CD14-positive monocyte (primary cell): ENCODE results near the gene IL18R1. TPM values are rescaled to one million over a fixed set of nuclear protein-coding genes. Genes with fewer than 3 reads are reported as not detected.

Source experiments
- DNase-seq, 3 donors: peaks; one replicate each; pipeline ENCODE4 v3.0.0-alpha.2; 2011 to 2022
- H2AFZ ChIP-seq: 2 replicates; pipeline ENCODE4 v1.6.0; 2012; ENCODE audit warnings: mild to moderate bottlenecking, low read depth, low read length, inconsistent platforms; ENCODE audit not compliant: insufficient read depth, poor library complexity, severe bottlenecking
- H3K27ac ChIP-seq, 2 donors: 1 replicate in 1 of 2; 2 replicates in 1 of 2; pipeline ENCODE4 v1.5.1; 2012 to 2013; ENCODE audit warnings: low read length in 2 of 2, control low read depth in 1 of 2, inconsistent platforms in 1 of 2, low read depth in 1 of 2, mild to moderate bottlenecking in 1 of 2
- H3K27me3 ChIP-seq, 2 donors: one replicate each; pipeline versions ENCODE4 v1.6.0 to v1.6.1; 2011 to 2013; ENCODE audit warnings: low read length in 2 of 2; ENCODE audit not compliant: control insufficient read depth in 2 of 2, insufficient read depth in 2 of 2
- H3K36me3 ChIP-seq, 2 donors: replicated peaks in 1 of 2; 1 replicate in 1 of 2; 2 replicates in 1 of 2; pipeline versions ENCODE4 v1.5.1 to v1.6.1; 2012 to 2013; ENCODE audit warnings: low read length in 2 of 2, control low read depth in 1 of 2, inconsistent platforms in 1 of 2, mild to moderate bottlenecking in 1 of 2; ENCODE audit not compliant: insufficient read depth in 2 of 2, control insufficient read depth in 1 of 2
- H3K4me1 ChIP-seq, 2 donors: 1 replicate in 1 of 2; 2 replicates in 1 of 2; pipeline versions ENCODE4 v1.5.1 to v1.6.1; 2012 to 2013; ENCODE audit warnings: low read length in 2 of 2, control low read depth in 1 of 2, inconsistent platforms in 1 of 2, mild to moderate bottlenecking in 1 of 2, moderate library complexity in 1 of 2; ENCODE audit not compliant: insufficient read depth in 2 of 2, control insufficient read depth in 1 of 2
- H3K4me2 ChIP-seq: replicated peaks from 2 replicates; pipeline ENCODE3; 2012; ENCODE audit warnings: low read length, moderate library complexity, mild to moderate bottlenecking; ENCODE audit not compliant: poor library complexity, severe bottlenecking; ENCODE audit errors: extremely low read depth
- H3K4me3 ChIP-seq, 3 experiments: fragments of 200-600 bp in 1 of 3; sonication (generic) in 1 of 3; replicated peaks in 1 of 3; 1 replicate in 2 of 3; 2 replicates in 1 of 3; pipeline ENCODE4 v1.5.1; 2011 to 2013; ENCODE audit warnings: low read length in 3 of 3, mild to moderate bottlenecking in 3 of 3, control low read depth in 2 of 3, low read depth in 2 of 3, inconsistent platforms in 1 of 3, moderate library complexity in 1 of 3
- H3K79me2 ChIP-seq: 2 replicates; pipeline ENCODE4 v1.6.0; 2012; ENCODE audit warnings: mild to moderate bottlenecking, control low read depth, inconsistent platforms, low read length, moderate library complexity; ENCODE audit not compliant: insufficient read depth
- H3K9ac ChIP-seq: 2 replicates; pipeline ENCODE4 v1.6.0; 2017; ENCODE audit warnings: low read length, mild to moderate bottlenecking; ENCODE audit not compliant: insufficient read depth, poor library complexity, severe bottlenecking
- H3K9me3 ChIP-seq, 2 donors: replicated peaks in 1 of 2; 1 replicate in 1 of 2; 2 replicates in 1 of 2; pipeline versions ENCODE4 v1.5.1 to v1.6.1; 2012 to 2013; ENCODE audit warnings: low read length in 2 of 2, control low read depth in 1 of 2; ENCODE audit not compliant: control insufficient read depth in 1 of 2, insufficient read depth in 1 of 2
- H4K20me1 ChIP-seq: 2 replicates; pipeline ENCODE4 v1.6.0; 2012; ENCODE audit warnings: mild to moderate bottlenecking, low read length, control low read depth, moderate library complexity; ENCODE audit not compliant: insufficient read depth
- H3K27ac Mint-ChIP-seq, 7 donors: one replicate each; pipeline ENCODE4 v1.8.0; 2020; ENCODE audit warnings: mild to moderate bottlenecking in 7 of 7, mixed read lengths in 7 of 7, moderate library complexity in 6 of 7, inconsistent platforms in 2 of 7
- H3K27me3 Mint-ChIP-seq, 3 donors: one replicate each; pipeline ENCODE4 v1.8.0; 2021 to 2022; ENCODE audit warnings: low read depth in 3 of 3, mild to moderate bottlenecking in 3 of 3, mixed read lengths in 3 of 3, moderate library complexity in 3 of 3, inconsistent platforms in 1 of 3
- H3K36me3 Mint-ChIP-seq, 2 donors: one replicate each; pipeline ENCODE4 v1.8.0; 2020; ENCODE audit warnings: mixed read lengths in 2 of 2, inconsistent platforms in 1 of 2, mild to moderate bottlenecking in 1 of 2
- H3K4me1 Mint-ChIP-seq: one replicate; pipeline ENCODE4 v1.8.0; 2020; ENCODE audit warnings: mild to moderate bottlenecking, mixed read lengths
- H3K4me3 Mint-ChIP-seq, 2 donors: one replicate each; pipeline ENCODE4 v1.8.0; 2020; ENCODE audit warnings: mild to moderate bottlenecking in 2 of 2, mixed read lengths in 2 of 2, moderate library complexity in 1 of 2
- H3K9me3 Mint-ChIP-seq, 7 donors: one replicate each; pipeline ENCODE4 v1.8.0; 2020 to 2022; ENCODE audit warnings: mixed read lengths in 7 of 7, mild to moderate bottlenecking in 6 of 7, moderate library complexity in 6 of 7, inconsistent platforms in 2 of 7
- CTCF ChIP-seq: fragments of 200-600 bp; IDR thresholded peaks from one replicate; pipeline ENCODE4 v1.8.0; 2022; ENCODE audit warnings: antibody characterized with exemption, mild to moderate bottlenecking
- WGBS: methylation state at CpG from one replicate; pipeline ENCODE4 v1.1.5; 2013; ENCODE audit warnings: missing lambda C conversion rate; ENCODE audit not compliant: insufficient coverage; 5-methylcytosine and 5-hydroxymethylcytosine counted together
- intact Hi-C, 2 donors: fragments of 100-400 bp; cut with micrococcal nuclease; formaldehyde crosslinking; loops; one replicate each; pipeline versions ENCODE4 v1.15.0 to v1.15.1; 2023
- polyA plus RNA-seq, 3 donors: library from polyadenylated mRNA; depleted of rRNA in 1 of 3; unstranded in 2 of 3; stranded (reverse) in 1 of 3; fragments of 300-500 nt in 2 of 3; fragments of >200 nt in 1 of 3; fragmentation: Illumina TruSeq in 2 of 3; gene quantifications; 1 replicate in 2 of 3; 2 replicates in 1 of 3; pipeline ENCODE4 v1.2.3, GENCODE V29; 2012 to 2021

IL18R1 gene
- polyA plus RNA-seq, 3 donors, result 0.03 to 0.15 (median 0.11) TPM

DNA sequence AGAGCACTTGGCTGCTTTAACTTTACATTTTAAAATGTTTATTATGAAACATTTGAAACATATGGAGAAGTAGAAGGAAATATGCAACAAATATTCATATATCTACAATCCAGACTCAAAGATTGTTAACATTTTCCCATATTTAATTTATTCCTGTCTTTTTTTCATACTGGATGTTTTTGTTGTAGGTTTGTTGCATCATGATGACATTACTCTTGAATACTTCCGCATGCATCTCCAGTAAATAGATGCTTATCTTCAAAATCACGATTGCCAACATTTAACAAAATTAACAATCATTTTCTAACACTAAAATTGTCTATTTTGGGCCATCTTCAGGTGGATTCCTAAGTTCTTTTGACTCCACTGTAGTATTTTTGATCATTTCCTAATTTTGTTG lies 46.3 kb downstream of the IL18R1 start:
- Histone ChIP-seq H3K36me3 (no peaks in the 10 kb centered on the region), H3K27me3 (no peaks in the 10 kb centered on the region), H3K4me1 (peaks cover 0 to 4% of the 10 kb centered on the region in 2 donors), H2AFZ (no peak overlapping the region), H3K79me2 (no peaks in the 10 kb centered on the region), H3K9ac (no peak overlapping the region), H3K9me3 (no peaks in the 10 kb centered on the region), H3K27ac (no peak overlapping the region), H4K20me1 (no peaks in the 10 kb centered on the region), H3K4me2 (no peak overlapping the region), H3K4me3 (no peak overlapping the region)
- WGBS, result no CpG with 5 or more reads among the region's 2 CpGs
- H3K9me3 Mint-ChIP-seq, result no peaks in the 10 kb centered on the region
- H3K36me3 Mint-ChIP-seq, result no peaks in the 10 kb centered on the region
- no peak for DNase-seq
- no peak for TF ChIP-seq CTCF
- intact Hi-C loops, result no loop called here
- no peak overlapping the region for H3K27ac Mint-ChIP-seq
- H3K27me3 Mint-ChIP-seq, result peaks cover 0 to 1% (median 0%) of the 10 kb centered on the region in 3 donors
- no peak overlapping the region for H3K4me3 Mint-ChIP-seq
- peaks cover 8% of the 10 kb centered on the region for H3K4me1 Mint-ChIP-seq

DNA sequence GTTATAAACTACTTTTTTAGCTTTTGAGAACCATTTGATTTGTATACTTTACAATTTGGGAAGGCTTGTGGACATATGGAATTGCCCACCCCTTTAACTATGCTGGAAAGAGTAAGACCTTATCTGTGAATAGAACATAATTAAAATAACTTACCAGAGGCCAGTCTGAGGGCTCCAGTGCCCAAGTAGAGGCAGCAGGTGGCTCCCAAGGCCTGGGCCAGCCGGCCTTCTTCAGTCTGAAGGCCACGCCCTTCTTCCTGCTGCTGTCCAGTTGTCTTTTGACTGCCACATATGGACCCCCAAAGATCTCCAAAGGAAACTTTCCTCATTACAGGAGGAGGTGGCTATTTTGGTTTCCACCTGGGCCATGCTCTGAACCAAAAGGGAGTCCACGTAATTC lies 55.4 kb downstream of the IL18R1 start:
- Mint-ChIP-seq H3K4me1 (no peaks in the 10 kb centered on the region), H3K9me3 (peaks cover 8 to 27% (median 18%) of the 10 kb centered on the region in 7 donors), H3K36me3 (peaks cover 0 to 3% of the 10 kb centered on the region in 2 donors), H3K27ac (no peak overlapping the region), H3K27me3 (no peaks in the 10 kb centered on the region), H3K4me3 (no peak overlapping the region)
- Histone ChIP-seq H3K4me3 (no peak overlapping the region), H3K27me3 (no peaks in the 10 kb centered on the region), H3K36me3 (no peaks in the 10 kb centered on the region), H2AFZ (no peak overlapping the region), H4K20me1 (no peaks in the 10 kb centered on the region), H3K79me2 (no peaks in the 10 kb centered on the region), H3K4me1 (no peaks in the 10 kb centered on the region), H3K4me2 (no peak overlapping the region), H3K9me3 (peaks cover 11 to 14% of the 10 kb centered on the region in 2 donors), H3K27ac (no peak overlapping the region), H3K9ac (no peak overlapping the region)
- 86% methylated on average over 1 of the region's 3 CpGs for WGBS
- TF ChIP-seq CTCF, result no peak
- intact Hi-C loops, result no loop called here
- no peak for DNase-seq
